Keratinocyte (primary cell): Measurements from ENCODE around the gene SUSD4. TPM values are rescaled to one million over a fixed set of nuclear protein-coding genes. Genes with fewer than 3 reads are reported as not detected.

Experiments used
- DNase-seq: peaks from one replicate; pipeline ENCODE4 v3.0.0-alpha.2; 2011; ENCODE audit warnings: low read depth, missing footprints, low spot score
- FAIRE-seq: peaks from 2 replicates; lab custom pipeline; 2011; peaks lifted over from hg19 to GRCh38; lab: Jason Lieb, UNC
- H2AFZ ChIP-seq: 2 replicates; pipeline ENCODE4 v1.6.0; 2012; ENCODE audit warnings: low read length, control low read depth, inconsistent platforms; ENCODE audit not compliant: control insufficient read depth
- H3K27ac ChIP-seq: 2 replicates; pipeline ENCODE4 v1.5.1; 2011; ENCODE audit warnings: low read length; ENCODE audit not compliant: control insufficient read depth, insufficient read depth
- H3K27me3 ChIP-seq: 3 replicates; pipeline ENCODE4 v1.6.0; 2011; ENCODE audit warnings: low read length; ENCODE audit not compliant: control insufficient read depth, insufficient read depth; ENCODE audit errors: extremely low read depth
- H3K36me3 ChIP-seq, 2 experiments: 2 replicates in 1 of 2; 3 replicates in 1 of 2; pipeline ENCODE4 v1.5.1; 2011; ENCODE audit warnings: low read length in 2 of 2, mild to moderate bottlenecking in 1 of 2; ENCODE audit not compliant: control insufficient read depth in 2 of 2, insufficient read depth in 2 of 2; ENCODE audit errors: extremely low read depth in 1 of 2
- H3K4me1 ChIP-seq: 3 replicates; pipeline ENCODE4 v1.5.1; 2011; ENCODE audit warnings: low read length; ENCODE audit not compliant: control insufficient read depth, insufficient read depth; ENCODE audit errors: extremely low read depth
- H3K4me2 ChIP-seq: 3 replicates; pipeline ENCODE4 v1.6.0; 2011; ENCODE audit warnings: low read depth, low read length; ENCODE audit not compliant: control insufficient read depth, insufficient read depth; ENCODE audit errors: extremely low read depth
- H3K4me3 ChIP-seq, 3 experiments: fragments of 200-600 bp in 1 of 3; sonication (generic) in 1 of 3; 2 replicates in 2 of 3; 3 replicates in 1 of 3; pipeline ENCODE4 v1.5.1; 2011 to 2016; ENCODE audit warnings: low read length in 3 of 3, mild to moderate bottlenecking in 3 of 3, control low read depth in 2 of 3, inconsistent platforms in 1 of 3, low read depth in 1 of 3, mixed read lengths in 1 of 3, mixed run types in 1 of 3, moderate library complexity in 1 of 3; ENCODE audit not compliant: control insufficient read depth in 2 of 3, insufficient read depth in 2 of 3; ENCODE audit errors: extremely low read depth in 1 of 3
- H3K79me2 ChIP-seq: 2 replicates; pipeline ENCODE4 v1.6.0; 2012; ENCODE audit warnings: low read length; ENCODE audit not compliant: control insufficient read depth, insufficient read depth
- H3K9ac ChIP-seq: 3 replicates; pipeline ENCODE4 v1.6.0; 2011; ENCODE audit warnings: low read length; ENCODE audit not compliant: control insufficient read depth, insufficient read depth; ENCODE audit errors: extremely low read depth
- H3K9me1 ChIP-seq: 3 replicates; pipeline ENCODE4 v1.6.0; 2011; ENCODE audit warnings: low read length; ENCODE audit not compliant: control insufficient read depth, insufficient read depth; ENCODE audit errors: extremely low read depth
- H3K9me3 ChIP-seq: 2 replicates; pipeline ENCODE4 v1.5.1; 2012; ENCODE audit warnings: low read depth, low read length; ENCODE audit not compliant: control insufficient read depth
- H4K20me1 ChIP-seq: 3 replicates; pipeline ENCODE4 v1.6.0; 2011; ENCODE audit warnings: low read length; ENCODE audit not compliant: control insufficient read depth, insufficient read depth; ENCODE audit errors: extremely low read depth
- CTCF ChIP-seq, 3 experiments: IDR thresholded peaks in 1 of 3; conservative IDR thresholded peaks in 1 of 3; optimal IDR thresholded peaks in 1 of 3; 2 replicates in 2 of 3; 3 replicates in 1 of 3; pipeline versions ENCODE3 to v1.5.1; 2011; ENCODE audit warnings: low read length in 3 of 3, mild to moderate bottlenecking in 3 of 3, moderate library complexity in 2 of 3, control low read depth in 1 of 3, inconsistent platforms in 1 of 3; ENCODE audit not compliant: insufficient read depth in 2 of 3; ENCODE audit errors: extremely low read depth in 1 of 3
- EZH2 ChIP-seq: IDR thresholded peaks from one replicate; pipeline ENCODE4 v1.6.1; 2012; ENCODE audit warnings: inconsistent platforms, mild to moderate bottlenecking, low read length, moderate library complexity
- dilution Hi-C: fragments of 300-500 bp; cut with MboI; formaldehyde crosslinking; loops from one replicate; pipeline ENCODE4 v1.7.0; 2020; ENCODE audit warnings: low sequenced_read_pairs; ENCODE audit not compliant: extremely low pct_ligation_motif_present
- polyA plus RNA-seq, 5 experiments: library from polyadenylated mRNA; depleted of rRNA in 3 of 5; stranded (reverse) in 3 of 5; stranded (forward) in 1 of 5; unstranded in 1 of 5; fragments of >200 nt; gene quantifications; 1 replicate in 1 of 5; 2 replicates in 3 of 5; 3 replicates in 1 of 5; pipeline versions ENCODE4 v1.2.1 to v1.2.3, GENCODE V29; 2011 to 2012; ENCODE audit warnings: missing spikeins in 2 of 5, low read depth in 1 of 5, low replicate concordance in 1 of 5

Gene SUSD4
- polyA plus RNA-seq, 1 donor (not counting 4 experiments of a cell fraction or from before 2014, with no cell fraction given), result 1.6 TPM

GRCh38 chr1:223230161-223230881 lies 133.7 kb downstream of the SUSD4 start:
- H3K4me2 ChIP-seq, result peak overlapping the region; percentile 66
- H3K9me3 ChIP-seq, result no peaks in the 10 kb centered on the region
- H4K20me1 ChIP-seq, result no peaks in the 10 kb centered on the region
- H3K9me1 ChIP-seq, result no peaks in the 10 kb centered on the region
- peak; percentile 99 for FAIRE-seq
- dilution Hi-C loops, result no loop called here
- peak overlapping the region; percentile 80 for H3K27ac ChIP-seq
- peak overlapping the region; percentile 76 for H2AFZ ChIP-seq
- TF ChIP-seq CTCF (optimal IDR thresholded peaks at IDR 0.05 in 1 of 3, IDR thresholded peaks at IDR 0.05 in 1 of 3, conservative IDR thresholded peaks at IDR 0.05 in 1 of 3; ENCODE audit: extremely low read depth in 1 of 3, insufficient read depth in 2 of 3, low read length in 3 of 3) (no peak), EZH2 (no peak)
- peak; percentile 81 for DNase-seq
- no peaks in the 10 kb centered on the region for H3K79me2 ChIP-seq
- no peaks in the 10 kb centered on the region for H3K27me3 ChIP-seq
- peak overlapping the region in 2 of 3 experiments; percentile 6 to 49 for H3K4me3 ChIP-seq
- no peaks in the 10 kb centered on the region for H3K36me3 ChIP-seq
- H3K9ac ChIP-seq, result peak overlapping the region; percentile 39
- peaks cover 39% of the 10 kb centered on the region for H3K4me1 ChIP-seq

- peak; percentile 57 for FAIRE-seq
- H3K36me3 ChIP-seq, result no peaks in the 10 kb centered on the region
- H3K27ac ChIP-seq, result peak overlapping the region; percentile 80
- peaks cover 39% of the 10 kb centered on the region for H3K4me1 ChIP-seq
- no peaks in the 10 kb centered on the region for H3K27me3 ChIP-seq
- H4K20me1 ChIP-seq, result no peaks in the 10 kb centered on the region
- TF ChIP-seq CTCF (optimal IDR thresholded peaks at IDR 0.05 in 1 of 3, IDR thresholded peaks at IDR 0.05 in 1 of 3, conservative IDR thresholded peaks at IDR 0.05 in 1 of 3; ENCODE audit: extremely low read depth in 1 of 3, insufficient read depth in 2 of 3, low read length in 3 of 3), result no peak
- no peak for TF ChIP-seq EZH2
- no peak overlapping the region for H2AFZ ChIP-seq
- H3K4me2 ChIP-seq, result peak overlapping the region; percentile 66
- H3K9me1 ChIP-seq, result no peaks in the 10 kb centered on the region
- H3K9me3 ChIP-seq, result no peaks in the 10 kb centered on the region
- no peak overlapping the region for H3K9ac ChIP-seq
- dilution Hi-C loops, result no loop called here
- H3K4me3 ChIP-seq, result no peak overlapping the region
- H3K79me2 ChIP-seq, result no peaks in the 10 kb centered on the region
- no peak for DNase-seq
These were observed 134.2 kb downstream of the SUSD4 start for GRCh38 chr1:223229756-223230155.
